ENCODE data around the gene ARL6IP5. TPM values are rescaled to one million over a fixed set of nuclear protein-coding genes. Genes with fewer than 3 reads are reported as not detected.

The ARL6IP5 gene
- total RNA-seq, 1 experiment from 2014 or later = 16.9 TPM

DNA sequence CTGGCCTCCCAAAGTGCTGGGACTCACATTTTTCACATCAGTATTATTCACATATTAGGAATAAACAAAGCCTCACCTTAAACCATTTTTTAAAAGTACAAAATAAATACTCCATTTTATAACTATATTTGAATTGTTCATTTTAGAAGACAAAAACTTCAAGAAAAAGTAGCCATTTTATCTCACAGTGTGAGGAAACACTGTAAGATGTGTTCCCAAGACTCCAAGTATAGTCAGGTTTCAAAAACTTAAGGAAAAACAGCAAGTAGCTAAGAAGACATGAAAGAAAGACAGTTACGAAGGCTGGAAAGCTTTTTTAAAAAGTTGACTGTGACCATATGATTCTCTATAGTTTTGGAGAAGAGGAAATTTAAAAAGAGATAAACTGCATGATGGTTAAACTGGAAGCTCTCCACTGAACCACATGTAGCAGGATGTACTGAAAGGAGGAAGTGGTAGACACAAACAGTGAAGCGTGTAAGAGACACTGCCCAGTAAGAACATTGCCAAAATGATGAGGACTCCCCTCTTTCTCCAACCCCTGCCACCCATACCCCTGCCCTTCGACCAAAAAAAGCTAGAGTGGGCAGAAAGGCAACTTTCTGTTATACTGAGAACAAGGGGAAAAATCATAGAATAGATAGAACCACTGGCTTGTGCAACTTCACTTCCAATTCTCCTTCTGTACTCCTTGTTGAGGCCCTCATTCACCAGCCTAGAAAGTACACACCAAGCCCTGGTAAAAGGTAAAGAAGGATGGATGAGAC is 26.4 kb upstream of the ARL6IP5 start:
- H4K91ac ChIP-seq (ENCODE audit: insufficient read length, low read depth, low read length) = no peak overlapping the region
- H4K8ac ChIP-seq (replicated peaks; ENCODE audit: insufficient read length, low read depth, low read length) = no peak overlapping the region
- no peaks in the 10 kb centered on the region for H4K20me1 ChIP-seq (ENCODE audit: control insufficient read depth, insufficient read depth, insufficient read length)
- H4K5ac ChIP-seq (ENCODE audit: insufficient read length, low read depth, low read length) = no peak overlapping the region
- H3K14ac ChIP-seq (ENCODE audit: insufficient read depth, low read length) = no peak overlapping the region
- Mint-ChIP-seq H3K36me3 (ENCODE audit: insufficient read depth in 1 of 3, low read depth in 3 of 3) (peaks cover 33 to 73% (median 69%) of the 10 kb centered on the region in 3 experiments), H3K27ac (no peak overlapping the region), H3K4me3 (no peak overlapping the region), H3K27me3 (ENCODE audit: low read depth) (no peaks in the 10 kb centered on the region), H3K4me1 (no peaks in the 10 kb centered on the region), H3K9me3 (no peaks in the 10 kb centered on the region)
- H3K79me2 ChIP-seq (ENCODE audit: insufficient read depth, low read length) = no peaks in the 10 kb centered on the region
- no peak overlapping the region for H3K4me2 ChIP-seq (ENCODE audit: insufficient read depth, insufficient read length, low read length)
- H3K9ac ChIP-seq (ENCODE audit: extremely low read depth, insufficient read length, low read length) = no peak overlapping the region
- no peak overlapping the region for H3K23ac ChIP-seq (ENCODE audit: insufficient read length, low read depth, low read length)
- H3K4me1 ChIP-seq (ENCODE audit: insufficient read depth, low read length) = no peaks in the 10 kb centered on the region
- H3K9me3 ChIP-seq (ENCODE audit: control insufficient read depth, low read depth, low read length) = no peaks in the 10 kb centered on the region
- H3K56ac ChIP-seq (ENCODE audit: insufficient read length, low read depth, low read length) = no peak overlapping the region
- H3K27me3 ChIP-seq (ENCODE audit: insufficient read depth, low read length) = no peaks in the 10 kb centered on the region
- H3K27ac ChIP-seq (ENCODE audit: insufficient read length, low read depth, low read length) = no peak overlapping the region
- DNase-seq = no peak
- no peaks in the 10 kb centered on the region for H3K23me2 ChIP-seq (ENCODE audit: insufficient read length, low read depth, low read length, poor library complexity, severe bottlenecking)
- no peak overlapping the region for H2BK15ac ChIP-seq (ENCODE audit: low read depth, low read length)
- WGBS (ENCODE audit: extremely low coverage, insufficient read length, low lambda C conversion rate) = no CpG with 5 or more reads among the region's 3 CpGs
- no peak overlapping the region for H3K18ac ChIP-seq (ENCODE audit: insufficient read length, low read depth, low read length)
- H3K79me1 ChIP-seq (ENCODE audit: insufficient read depth, low read depth, low read length, poor library complexity, severe bottlenecking) = no peaks in the 10 kb centered on the region
- no peak overlapping the region for H2BK12ac ChIP-seq (ENCODE audit: insufficient read length, low read depth, low read length)
- H2BK120ac ChIP-seq (ENCODE audit: low read depth, low read length, poor library complexity, severe bottlenecking) = no peak overlapping the region
- no peak overlapping the region for H2AFZ ChIP-seq (ENCODE audit: low read length)
- H2BK5ac ChIP-seq (ENCODE audit: insufficient read length, low read length) = no peak overlapping the region
- H2AK5ac ChIP-seq (ENCODE audit: insufficient read length, low read length) = no peak overlapping the region
- H3K4ac ChIP-seq (ENCODE audit: low read depth, low read length) = no peak overlapping the region
- H2BK20ac ChIP-seq (ENCODE audit: low read depth, low read length, poor library complexity, severe bottlenecking) = no peak overlapping the region
- H3T11ph ChIP-seq (ENCODE audit: low read length) = no peak overlapping the region
- TF ChIP-seq, protein P1, sequence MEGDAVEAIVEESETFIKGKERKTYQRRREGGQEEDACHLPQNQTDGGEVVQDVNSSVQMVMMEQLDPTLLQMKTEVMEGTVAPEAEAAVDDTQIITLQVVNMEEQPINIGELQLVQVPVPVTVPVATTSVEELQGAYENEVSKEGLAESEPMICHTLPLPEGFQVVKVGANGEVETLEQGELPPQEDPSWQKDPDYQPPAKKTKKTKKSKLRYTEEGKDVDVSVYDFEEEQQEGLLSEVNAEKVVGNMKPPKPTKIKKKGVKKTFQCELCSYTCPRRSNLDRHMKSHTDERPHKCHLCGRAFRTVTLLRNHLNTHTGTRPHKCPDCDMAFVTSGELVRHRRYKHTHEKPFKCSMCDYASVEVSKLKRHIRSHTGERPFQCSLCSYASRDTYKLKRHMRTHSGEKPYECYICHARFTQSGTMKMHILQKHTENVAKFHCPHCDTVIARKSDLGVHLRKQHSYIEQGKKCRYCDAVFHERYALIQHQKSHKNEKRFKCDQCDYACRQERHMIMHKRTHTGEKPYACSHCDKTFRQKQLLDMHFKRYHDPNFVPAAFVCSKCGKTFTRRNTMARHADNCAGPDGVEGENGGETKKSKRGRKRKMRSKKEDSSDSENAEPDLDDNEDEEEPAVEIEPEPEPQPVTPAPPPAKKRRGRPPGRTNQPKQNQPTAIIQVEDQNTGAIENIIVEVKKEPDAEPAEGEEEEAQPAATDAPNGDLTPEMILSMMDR (conservative IDR thresholded peaks at IDR 0.05) = no peak

Data from H9 (cell line).